HG02642 (cell line): ENCODE measurements around the gene IFITM10.
A peak's percentile ranks its signal among the peaks of the same experiment; 100 is the strongest.
"Not testable (repeated sequence)": the region's sequence is repeated elsewhere in the genome, so short reads cannot be mapped to it uniquely, and the experiment has no call there.

Experiments used
- ATAC-seq: cut with Tn5 transposase; IDR thresholded peaks from one replicate; pipeline ENCODE4 v1.9.1; 2021; ENCODE audit warnings: mild to moderate bottlenecking; ENCODE audit not compliant: unreplicated experiment, poor library complexity

IFITM10 gene

DNA sequence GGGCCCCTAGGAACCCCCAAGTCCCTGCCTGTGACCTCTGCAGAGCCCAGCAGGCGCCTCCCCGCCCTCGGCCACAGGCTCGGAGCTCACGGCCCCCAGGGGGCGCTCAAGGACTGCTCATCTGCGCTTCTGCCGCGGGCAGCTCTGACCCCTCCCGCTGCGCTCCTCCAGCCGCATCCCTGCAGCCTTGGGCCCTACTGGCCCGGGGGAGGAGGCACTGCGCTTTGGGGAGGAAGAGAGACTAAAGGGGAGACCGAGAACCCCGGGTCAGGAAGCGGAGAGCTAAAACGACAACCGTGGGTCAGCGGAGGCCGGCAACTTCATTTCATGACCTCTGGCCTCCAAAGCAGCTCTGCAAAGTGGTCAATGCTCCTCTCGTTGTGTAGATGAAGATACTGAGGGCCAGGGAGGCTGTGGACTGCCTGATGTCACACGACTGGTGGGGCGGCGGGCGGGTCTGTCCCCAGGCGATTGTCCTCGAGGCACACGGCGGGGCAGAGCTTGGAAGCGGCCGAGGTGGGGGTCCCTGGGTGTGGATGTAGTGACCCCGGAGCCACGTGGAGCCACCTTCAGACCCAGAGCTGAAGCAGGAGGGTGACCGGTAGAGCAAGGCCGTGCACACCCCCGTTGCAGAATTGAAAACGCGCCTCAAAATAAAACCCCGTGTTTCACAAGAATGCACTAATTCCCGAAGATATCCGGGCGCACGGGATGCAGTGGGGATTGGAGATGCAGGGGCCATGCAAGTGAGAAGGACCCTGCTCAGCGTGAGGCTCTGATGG, 56.1 kb downstream of the IFITM10 start:
- ATAC-seq: peak; percentile 67

GRCh38 chr11:1693327-1694063, 56.9 kb downstream of the IFITM10 start:
- ATAC-seq: peak; percentile 7

GRCh38 chr11:1692708-1693326, 57.6 kb downstream of the IFITM10 start:
- no peak for ATAC-seq

DNA sequence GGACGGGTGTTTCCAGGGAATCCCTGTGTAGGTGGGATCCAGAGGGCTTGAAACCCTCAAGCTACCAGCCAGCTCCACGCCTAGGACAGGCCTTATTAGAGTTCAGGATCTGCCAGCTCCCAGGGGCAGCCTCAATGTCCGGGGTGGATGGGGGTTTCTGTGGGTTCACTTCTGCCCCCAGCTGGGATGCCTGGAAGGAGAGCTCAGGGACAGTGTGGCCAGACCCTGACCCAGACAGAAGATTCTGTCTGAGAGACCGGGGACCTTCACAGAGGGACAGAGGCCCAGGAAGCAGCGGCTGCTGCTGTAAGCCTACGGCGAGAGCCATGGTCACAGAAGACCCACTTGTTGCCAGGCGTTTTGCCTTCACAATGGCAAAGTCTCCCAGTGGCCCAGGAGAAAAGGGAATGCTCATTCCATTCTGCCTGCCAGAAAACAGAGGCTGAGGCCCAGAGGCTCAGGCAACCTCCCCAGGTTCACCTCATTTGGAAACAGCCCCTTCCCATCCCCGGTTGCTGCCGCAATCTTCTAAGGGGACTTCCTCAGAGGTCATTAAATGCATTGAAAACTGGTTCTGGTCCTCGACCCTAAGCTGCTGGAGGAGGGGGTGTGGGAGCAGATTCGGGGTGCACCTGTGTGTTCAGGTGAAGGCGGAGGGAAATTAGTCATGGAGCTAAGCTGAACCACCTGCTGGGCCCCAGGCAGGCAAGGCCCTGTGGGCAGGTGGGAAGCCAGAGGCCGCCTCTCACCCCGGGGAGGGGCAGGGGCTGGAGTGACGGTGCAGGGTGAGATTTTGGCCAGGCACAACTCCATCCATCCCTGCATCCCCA, 58.3 kb downstream of the IFITM10 start:
- no peak for ATAC-seq

- no peak for ATAC-seq
Measured at GRCh38 chr11:1691026-1691877, 59.1 kb downstream of the IFITM10 start.

DNA sequence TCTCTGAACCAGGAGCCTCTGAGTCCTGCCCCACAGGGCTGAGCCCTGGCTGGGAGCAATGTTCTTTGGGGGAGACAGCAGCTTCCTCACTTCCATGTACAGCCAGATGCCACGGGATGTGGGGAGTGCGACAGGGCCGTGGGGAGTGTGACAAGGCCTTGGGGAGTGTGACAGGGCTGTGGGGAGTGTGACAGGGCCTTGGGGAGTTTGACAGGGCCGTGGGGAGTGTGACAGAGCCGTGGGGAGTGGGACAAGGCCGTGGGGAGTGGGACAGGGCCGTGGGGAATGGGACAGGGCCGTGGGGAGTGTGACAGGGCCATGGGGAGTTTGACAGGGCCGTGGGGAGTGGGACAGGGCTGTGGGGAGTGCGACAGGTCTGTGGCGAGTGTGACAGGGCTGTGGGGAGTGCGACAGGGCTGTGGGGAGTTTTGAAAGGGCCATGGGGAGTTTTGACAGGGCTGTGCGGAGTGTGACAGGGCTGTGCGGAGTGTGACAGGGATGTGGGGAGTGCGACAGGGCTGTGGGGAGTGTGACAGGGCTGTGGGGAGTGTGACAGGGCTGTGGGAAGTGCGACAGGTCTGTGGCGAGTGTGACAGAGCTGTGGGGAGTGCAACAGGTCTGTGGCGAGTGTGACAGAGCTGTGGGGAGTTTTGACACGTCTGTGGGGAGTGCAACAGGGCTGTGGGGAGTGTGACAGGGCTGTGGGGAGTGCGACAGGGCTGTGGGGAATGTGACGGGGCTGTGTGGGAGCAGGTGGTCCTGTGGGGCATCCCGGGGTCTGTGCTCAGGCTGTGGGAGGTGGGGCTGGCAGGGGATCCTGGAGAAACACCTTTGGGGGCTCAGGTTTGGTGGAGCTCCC, 60.0 kb downstream of the IFITM10 start:
- no peak for ATAC-seq

DNA sequence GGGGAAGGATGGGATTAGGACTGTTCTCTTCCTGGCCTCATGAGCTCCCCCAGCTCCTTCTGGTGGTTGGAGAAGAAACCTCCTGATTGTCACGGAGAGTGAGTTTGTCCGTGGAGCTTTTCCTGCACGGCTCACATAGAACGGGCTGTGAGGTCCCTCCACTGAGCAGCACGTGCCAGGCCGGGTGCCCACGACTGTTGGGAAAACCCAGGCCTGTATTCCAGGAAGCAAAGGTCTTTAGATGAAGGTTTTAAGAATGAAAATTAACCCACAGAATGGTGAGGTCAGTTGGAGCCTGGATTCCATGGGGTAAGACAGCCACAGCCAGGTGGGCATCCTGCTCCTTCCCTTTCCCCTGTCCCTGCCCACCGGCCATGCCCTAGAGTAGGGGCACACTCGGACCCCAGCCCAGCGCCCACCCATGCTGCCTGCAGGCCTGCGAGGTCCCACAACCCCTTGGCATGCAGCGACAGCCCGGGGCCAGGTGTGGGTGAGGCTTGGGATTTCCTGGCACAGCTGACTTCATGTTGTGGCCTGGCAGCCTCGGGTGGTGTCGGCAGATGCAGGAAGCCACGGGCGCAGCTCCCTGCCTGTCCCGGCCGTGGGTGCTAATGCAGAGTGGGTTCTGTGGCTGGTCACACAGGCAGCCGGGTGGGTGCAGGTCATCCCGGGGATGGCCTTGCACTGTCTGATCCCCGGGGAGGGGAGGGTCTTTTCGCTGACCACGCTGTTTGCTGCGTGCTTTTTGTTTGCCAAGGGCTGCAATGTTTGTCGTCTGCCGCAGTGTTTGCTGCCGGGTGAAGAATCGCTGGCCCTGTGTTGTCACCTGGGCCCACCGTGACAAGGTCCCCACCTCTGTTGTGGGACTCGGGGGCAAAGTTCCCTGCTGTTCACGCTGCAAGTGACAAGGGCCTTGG, 60.9 kb downstream of the IFITM10 start:
- ATAC-seq: not testable (repeated sequence)

DNA sequence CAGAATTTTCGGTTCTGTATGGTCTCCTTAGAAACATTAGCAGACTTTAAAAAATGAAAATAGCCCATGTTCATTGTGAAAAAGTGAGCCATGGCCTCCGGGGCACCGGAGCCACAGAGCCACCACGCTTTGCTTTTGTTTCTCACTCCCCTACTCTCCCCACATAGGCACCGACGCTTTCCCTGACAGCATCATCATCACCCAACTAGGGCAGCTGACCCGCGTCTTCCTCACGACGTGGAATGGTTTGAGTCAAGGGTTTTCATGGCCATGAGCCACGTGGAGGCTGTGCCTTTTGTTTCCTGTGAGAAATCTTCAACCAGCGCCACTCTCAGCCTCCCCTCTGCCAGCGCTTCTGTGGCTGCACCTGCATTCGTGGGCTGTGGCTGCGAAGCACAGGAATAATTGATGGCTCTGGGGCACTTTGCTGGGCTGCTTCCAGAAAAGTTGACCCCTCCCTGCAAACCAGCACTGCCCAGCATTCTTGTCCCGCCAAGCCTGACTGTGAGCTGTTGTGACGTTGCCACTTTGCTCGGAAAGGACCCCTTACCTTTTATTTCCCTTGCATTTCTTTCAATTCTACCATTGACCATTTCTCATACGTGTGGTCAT, 62.0 kb downstream of the IFITM10 start:
- ATAC-seq: not testable (repeated sequence)

DNA sequence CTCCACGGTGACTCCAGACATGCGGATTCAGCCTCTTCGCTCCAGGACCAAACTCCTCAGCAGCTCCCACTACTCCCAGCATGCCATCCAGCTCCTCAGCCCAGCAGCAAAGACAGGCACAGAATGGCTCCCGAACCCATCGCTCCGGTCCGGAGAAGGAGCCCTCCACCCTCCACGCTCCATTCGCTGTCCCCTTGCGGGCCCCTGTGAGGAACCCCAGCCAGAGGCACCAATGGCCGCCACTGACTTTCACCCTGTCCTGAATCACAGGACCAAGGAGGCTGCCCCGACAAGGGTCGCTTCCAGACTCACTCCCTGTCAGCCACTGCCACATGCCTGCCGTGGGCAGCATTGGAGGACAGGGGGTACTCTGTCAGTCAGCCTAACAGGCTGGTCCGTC, 64.2 kb downstream of the IFITM10 start:
- not testable (repeated sequence) for ATAC-seq

DNA sequence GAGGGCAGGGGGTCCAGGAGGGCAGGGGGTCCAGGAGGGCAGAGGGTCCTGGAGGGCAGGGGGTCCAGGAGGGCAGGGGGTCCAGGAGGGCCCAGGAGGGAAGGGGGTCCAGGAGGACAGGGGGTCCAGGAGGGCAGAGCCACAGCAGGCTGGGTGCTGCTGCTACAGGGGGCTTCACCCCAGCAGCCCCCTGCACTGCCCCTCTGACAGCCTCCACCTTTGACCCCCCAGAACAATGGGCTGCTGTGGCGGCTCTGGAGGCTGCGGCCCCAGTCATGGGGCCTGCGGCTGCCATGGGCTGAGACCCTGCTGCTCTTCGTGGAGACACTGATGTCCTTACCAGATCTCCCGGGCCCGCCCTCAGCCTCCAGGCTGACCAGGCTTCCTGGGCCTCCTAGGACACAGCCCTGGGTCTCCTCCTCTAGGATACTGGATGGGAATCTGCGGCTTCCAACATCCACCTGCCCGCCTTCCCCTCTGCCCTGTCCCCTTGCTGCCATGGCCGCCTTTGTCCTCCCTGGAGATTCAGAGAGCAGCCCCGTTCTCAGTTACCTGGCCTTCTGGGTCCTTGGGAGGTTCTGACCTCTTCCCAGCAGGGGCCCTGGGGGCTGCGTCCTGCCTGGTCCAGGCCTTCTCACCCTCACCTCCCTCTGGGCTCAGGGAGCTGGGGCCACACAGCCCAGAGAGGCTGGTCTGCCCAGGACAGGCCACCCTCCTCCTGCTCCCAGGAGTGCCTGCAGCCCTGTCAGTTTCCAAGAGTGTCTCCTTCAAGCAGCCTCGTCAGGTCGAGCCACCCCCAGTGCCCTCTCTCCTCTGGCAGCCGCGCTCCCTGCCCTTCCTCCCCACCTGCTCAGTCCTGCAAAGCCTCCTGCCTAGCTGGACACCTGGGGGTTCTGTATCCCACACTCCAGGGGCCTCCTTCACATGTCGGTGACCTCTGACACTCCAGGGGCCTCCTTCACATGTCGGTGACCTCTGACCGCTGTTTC, 65.2 kb downstream of the IFITM10 start:
- not testable (repeated sequence) for ATAC-seq

DNA sequence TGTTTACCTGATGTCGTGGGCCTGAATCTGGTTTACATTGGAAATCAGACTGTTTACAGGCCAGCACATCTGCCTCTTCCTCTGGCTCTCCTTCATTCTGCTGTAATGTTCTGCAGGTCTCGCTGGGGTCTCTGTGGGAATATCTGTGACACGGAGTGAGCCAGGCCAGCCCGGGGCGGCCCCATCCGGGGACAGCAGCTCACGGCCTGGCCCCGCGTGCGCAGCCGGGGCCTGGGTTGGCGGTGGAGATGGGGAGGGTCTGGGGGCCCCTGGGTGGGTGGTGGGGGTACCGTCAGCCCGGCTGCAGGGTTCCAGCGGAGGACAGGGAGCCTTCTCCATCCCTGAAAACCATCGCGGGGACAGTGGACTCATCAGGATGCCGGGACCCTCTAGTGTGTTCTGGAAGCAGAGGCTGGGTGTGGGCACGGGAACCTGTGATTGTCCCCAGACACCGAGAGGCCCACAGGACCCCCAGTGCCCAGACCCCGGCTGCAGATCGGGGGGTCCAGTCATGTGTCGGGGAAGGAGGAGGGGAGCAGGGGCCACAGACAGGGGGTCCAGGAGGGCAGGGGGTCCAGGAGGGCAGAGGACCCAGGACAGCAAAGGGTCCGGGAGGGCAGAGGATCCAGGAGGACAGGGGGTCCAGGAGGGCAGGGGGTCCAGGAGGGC, 66.4 kb downstream of the IFITM10 start:
- ATAC-seq: not testable (repeated sequence)

- not testable (repeated sequence) for ATAC-seq
Measured at GRCh38 chr11:1683216-1683615, 67.2 kb downstream of the IFITM10 start.
